NCI-H2227 (cell line): ENCODE results near the gene KIRREL3.
A peak's percentile ranks its signal among the peaks of the same experiment; 100 is the strongest.

Experiments used
- DNase-seq: peaks from one replicate; lab custom pipeline; 2025; ENCODE audit not compliant: unreplicated experiment; lab: John Stamatoyannopoulos, UW

The KIRREL3 gene

DNA sequence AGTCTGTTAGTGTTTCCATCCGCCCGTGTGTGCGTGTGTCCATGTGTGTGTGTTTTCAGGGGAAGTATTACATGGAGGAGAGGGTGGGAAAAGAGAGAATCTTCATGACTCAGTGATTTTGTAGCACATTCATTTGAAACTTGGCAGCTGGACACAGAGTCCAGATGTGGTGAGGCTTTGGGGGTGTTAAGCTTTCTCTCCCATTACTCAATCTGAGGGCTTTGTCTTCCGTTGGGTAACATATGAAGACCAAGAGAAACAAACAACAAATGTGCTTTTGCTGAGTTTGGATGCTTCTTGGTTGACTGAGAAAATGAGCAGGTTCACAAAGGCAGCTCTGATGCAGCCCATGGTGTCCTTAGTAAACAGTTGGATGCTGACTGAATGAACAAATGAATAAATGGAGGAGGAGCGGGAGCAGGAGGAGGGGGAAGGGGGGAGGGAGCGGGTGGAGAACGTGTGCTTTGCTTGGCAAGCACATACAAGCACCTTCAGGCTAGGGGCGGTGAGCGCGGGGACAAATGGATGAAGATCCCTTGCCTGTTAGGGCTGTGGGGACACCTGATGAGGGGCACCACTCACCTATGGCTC, 540.8 kb downstream of the KIRREL3 start:
- no peak for DNase-seq

- DNase-seq = no peak
Observed at GRCh38 chr11:126457817-126458216, 542.8 kb downstream of the KIRREL3 start.

- DNase-seq = peak; percentile 13
Observed at GRCh38 chr11:126456783-126457542, 543.6 kb downstream of the KIRREL3 start.

DNA sequence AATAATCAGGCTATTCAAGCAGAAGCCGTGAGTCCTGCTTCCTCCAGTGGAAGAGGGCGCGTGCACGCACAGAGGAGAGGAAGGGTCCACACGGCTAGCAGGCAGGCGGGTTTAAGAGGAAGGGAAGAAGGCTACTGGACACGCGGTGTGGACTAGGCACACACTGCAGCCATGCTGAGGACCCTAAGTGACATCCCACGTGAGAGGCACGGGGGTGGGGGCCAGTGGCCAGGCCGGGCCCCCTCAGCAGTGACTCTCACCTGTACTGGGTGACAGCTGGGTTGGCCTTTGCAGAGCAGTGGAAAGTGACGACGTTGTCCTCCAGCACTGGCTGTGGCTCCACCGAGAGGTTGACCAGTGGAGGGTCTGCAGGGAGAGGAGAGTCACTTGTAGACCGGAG, 544.5 kb downstream of the KIRREL3 start:
- no peak for DNase-seq

DNA sequence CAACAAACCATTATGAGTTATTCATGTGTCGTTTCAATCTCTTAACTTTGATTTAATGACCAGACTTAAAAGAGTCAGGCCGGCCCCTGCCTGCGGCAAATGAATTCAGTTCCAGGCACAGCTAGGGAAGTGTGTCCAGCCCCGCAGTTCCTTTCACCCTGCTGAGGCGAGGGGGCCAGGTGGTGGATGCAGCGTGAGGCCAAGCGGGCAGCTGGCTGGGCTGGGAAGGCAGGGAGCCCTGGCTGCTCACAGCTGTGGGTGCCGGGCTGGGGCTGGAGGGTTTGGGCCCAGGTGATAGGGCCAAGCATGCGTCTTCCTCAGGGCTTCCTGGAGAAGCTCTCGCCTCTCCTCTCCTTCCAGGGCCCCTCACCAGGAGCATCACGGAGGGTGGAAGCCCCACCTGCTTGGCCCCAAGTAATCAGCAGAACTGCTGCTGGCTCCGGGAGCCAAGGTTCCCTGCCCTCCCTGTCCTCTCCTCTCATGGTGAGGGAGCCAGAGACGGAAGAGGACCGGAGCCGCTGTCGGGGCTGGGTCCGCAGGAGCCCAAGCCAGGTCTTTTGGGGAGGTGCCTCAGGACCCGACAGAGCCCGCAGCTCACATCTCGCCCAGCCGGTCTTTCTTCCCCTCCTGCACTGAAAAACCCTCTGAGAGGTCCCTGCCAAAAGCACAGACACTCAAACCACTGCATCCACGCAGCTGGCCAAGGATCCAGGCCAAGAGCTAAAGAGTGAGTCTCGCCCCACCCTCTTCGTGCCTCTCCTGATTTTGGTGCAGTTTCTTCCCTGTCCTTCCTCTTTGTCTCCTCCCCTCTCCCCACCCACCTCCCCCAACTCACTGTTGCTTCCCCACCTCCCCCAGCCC, 548.1 kb downstream of the KIRREL3 start:
- DNase-seq = no peak

DNA sequence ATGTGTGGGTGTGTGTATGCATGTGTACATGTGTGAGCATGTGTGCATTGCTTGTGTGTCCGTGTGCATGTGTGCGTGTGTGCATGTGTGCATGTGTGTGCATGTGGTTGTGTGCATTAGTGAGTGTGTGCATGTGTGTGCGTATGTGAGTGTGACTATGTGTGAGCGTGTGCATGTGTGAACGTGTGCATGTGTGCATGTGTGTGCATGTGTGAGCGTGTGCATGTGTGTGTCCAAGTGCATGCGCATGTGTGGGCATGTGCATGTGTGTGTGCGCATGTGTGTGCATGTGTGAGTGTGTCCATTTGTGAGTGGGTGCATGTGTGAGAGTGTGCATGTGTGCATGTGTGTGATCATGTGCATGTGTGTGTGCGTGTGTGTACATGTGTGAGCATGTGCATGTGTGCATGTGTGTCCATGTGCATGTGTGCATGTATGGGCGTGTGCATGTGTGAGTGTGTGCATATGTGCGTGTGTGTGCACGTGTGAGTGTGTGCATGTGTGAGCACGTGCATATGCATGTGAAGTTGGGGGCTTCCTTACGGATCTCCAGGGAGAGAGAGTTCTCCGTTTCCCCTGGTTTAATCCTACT, 549.3 kb downstream of the KIRREL3 start:
- DNase-seq = no peak

- no peak for DNase-seq
Observed at GRCh38 chr11:126450806-126451205, 549.8 kb downstream of the KIRREL3 start.

DNA sequence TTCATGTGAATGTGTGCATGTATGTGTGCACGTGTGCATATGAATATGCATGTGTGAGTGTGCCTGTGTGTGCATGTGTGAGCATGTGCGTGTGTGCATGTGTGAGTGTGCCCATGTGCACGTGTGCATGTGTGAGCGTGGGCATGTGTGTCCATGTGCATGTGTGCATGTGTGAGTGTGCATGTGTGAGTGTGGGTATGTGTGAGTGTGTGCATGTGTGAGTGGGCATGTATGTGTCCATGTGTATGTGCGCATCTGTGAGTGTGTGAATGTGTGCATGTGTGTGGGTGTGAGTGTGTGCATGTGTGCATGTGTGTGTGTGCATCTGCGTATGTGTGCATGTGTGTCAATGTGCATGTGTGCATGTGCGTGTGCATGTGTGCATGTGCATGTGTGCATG, 550.4 kb downstream of the KIRREL3 start:
- no peak for DNase-seq

DNA sequence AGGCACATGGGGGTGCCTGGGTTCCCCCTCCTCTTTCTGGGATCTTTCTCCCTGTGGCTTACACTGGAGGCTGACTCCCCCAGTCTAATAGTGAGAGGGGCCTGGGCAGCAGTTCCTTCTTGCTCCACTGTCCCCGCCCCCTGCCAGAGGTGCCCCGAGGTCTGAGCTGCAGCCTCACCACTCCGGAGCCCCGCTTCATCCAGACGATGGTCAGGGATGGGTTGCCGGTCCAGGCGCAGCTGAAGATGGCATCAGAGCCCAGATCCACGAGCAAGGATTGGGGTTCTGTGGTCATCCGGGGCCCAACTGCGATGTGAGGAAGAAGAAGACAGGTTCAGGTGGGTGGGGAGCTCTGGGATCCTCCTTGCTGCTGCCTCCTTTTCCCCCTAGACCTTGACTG, 554.0 kb downstream of the KIRREL3 start:
- no peak for DNase-seq

DNA sequence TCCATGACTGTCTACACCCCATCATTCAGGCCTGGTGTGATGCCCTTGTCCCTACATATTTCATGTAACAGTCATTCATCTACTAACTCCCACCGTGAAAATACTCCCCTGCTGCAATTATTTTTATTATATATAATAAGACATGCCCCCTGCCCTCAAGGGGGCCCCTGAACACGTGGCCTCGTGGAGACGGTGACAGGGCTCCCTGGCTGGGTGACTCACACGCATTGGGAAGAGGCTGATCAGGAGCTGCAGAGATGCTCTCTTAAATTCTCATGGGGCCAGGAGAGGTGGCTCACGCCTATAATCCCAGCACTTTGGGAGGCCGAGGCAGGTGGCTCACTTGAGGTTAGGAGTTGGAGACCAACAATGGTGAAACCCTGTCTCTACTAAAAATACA, 556.5 kb downstream of the KIRREL3 start:
- no peak for DNase-seq

DNA sequence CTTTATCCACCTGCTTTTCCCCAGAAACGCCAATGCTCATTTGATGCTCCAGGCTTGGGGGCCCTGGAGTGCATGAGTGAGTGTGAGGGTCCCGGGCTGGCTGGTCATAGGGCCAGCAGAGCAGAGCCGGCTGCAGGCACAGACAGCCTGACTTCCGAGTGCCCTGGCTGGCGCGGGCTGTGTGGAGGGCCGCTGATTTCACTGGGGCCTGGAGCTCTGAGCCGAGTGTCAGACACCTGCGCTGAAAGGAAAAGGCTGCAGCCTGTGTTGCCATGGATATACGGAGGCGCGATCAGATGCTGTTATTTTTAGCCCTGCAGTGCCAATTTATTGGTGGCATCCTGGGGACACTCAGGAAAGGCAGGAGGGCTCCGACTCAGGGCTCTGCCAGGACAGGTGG, 557.5 kb downstream of the KIRREL3 start:
- peak; percentile 54 for DNase-seq

DNA sequence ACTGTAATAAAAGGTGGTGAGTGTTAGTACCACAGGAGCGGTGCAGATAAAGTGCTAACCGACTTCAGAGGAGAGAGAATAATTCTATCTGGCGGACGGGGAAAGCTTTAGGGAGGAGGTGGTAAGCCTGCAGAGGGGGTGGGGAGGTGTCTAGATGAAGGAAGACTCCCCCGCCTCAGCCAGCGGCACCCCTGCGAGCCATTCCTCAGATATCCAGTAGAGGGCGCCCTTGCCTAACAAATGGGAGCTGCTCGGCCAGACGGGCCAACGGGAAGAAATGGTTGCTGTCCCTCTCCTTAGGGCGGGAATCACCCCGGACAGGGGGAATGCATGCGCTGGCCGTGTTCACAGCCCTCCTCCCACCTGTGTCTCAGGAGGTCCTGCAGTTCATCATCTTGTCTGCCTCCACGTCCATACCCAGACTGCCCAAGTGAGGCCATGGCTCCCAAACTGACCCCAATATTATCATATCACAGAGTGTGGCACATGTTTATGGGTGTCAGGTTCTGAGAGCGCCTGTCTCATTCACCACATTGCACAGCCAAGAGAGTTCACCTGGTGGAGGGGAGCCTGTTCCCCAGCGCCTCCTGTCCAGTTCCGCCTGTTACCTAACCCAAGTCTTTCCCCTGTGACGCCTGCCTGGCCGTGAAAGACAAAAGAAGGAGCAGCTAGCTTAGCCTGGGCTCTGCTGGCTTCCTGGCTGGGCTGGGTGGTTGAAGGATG, 559.6 kb downstream of the KIRREL3 start:
- peak; percentile 82 for DNase-seq

DNA sequence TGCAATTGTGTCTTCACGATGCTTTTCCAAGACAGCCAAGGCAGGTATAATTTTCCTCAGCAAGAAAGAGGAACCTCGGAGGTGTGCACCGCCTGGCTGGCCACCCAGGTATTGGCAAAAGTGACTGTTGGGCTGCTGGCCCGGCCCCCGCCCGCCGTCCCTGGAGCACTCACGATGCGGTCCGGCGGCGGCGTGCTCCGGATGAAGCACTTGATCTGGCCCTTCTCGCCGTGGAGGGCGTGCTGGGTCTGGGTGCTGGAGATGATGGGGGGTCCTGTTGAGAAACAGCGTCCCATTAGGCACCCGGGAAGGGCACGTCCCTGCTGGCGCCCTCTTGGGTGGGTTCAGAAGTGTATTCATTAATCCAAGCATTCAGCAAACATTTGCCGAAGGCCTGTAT, 560.3 kb downstream of the KIRREL3 start:
- DNase-seq = no peak

DNA sequence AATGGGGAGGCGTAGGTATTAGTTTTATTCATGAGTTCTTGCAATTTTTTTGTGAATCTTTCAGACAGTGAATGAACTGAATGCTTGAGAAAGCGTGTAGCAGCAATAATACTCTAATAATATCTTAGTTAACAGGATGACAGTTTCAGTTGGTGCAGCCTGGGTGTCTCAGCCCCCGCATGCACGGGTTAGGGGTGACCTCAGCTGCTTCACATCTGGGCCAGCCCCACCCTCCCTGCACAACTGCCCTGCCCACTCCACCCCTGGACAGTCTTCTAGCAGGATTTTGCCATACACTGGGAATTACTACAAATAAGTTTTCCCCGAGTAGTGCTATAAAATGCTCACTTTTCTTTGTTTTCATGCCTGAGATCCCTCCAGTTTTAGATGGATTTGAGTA, 561.9 kb downstream of the KIRREL3 start:
- DNase-seq = no peak

GRCh38 chr11:126438272-126438671, 562.3 kb downstream of the KIRREL3 start:
- DNase-seq = no peak

- DNase-seq = no peak
Observed at GRCh38 chr11:126437731-126438130, 562.8 kb downstream of the KIRREL3 start.

DNA sequence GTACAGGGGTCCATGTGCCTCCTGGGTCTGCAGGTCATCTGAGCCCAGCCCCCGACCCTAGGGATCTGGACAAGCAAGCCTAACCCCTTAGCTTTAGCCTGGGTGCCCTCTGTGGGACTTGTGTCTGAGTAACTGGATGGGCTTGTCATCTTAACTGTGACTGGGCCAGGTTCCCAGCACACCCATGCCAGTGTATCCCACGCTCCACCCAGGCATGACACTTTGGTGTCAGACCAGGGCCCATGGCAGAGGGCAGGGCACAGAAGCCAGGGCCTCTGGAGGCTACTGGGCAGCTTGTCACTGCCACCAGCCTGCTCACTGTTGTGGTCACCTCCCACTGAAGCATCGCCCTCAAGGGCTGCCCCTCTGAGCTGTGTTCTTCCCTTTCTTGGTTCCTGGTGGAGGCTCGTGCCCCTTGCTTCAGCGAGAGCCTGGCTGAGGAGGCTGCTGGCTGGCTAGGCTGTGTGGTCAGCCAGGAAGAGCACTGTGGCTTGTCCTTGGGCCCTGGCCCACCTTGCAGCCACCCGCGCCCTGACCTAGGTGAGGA, 564.3 kb downstream of the KIRREL3 start:
- no peak for DNase-seq

DNA sequence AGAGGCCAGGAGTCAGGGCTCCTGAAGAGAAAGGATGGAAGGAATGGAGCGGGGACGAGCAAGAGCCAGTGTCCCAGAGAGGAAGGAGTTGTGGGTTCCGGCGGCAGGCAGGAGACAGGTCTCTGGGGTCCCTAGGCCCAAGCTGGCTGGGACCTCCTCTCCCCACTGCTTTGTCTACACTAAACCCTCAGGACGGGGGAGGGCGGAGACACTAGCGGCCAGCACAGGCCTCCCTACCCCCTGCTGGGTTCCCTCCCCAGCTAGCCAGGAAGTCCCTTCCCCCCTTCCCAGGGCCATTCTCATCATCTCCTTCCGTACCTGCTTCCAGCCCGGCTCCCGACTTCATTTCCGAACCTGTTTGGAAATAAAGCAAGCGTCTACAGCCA, 565.6 kb downstream of the KIRREL3 start:
- DNase-seq = no peak

GRCh38 chr11:126433989-126434949, 566.3 kb downstream of the KIRREL3 start:
- no peak for DNase-seq
